ENCODE results near the gene HOXB8. TPM values are rescaled to one million over a fixed set of nuclear protein-coding genes. Genes with fewer than 3 reads are reported as not detected.
A peak's percentile ranks its signal among the peaks of the same experiment; 100 is the strongest.

HOXB8 gene
- total and polyA plus RNA-seq, 8 donors = 0.32 to 1.6 (median 0.70) TPM

DNA sequence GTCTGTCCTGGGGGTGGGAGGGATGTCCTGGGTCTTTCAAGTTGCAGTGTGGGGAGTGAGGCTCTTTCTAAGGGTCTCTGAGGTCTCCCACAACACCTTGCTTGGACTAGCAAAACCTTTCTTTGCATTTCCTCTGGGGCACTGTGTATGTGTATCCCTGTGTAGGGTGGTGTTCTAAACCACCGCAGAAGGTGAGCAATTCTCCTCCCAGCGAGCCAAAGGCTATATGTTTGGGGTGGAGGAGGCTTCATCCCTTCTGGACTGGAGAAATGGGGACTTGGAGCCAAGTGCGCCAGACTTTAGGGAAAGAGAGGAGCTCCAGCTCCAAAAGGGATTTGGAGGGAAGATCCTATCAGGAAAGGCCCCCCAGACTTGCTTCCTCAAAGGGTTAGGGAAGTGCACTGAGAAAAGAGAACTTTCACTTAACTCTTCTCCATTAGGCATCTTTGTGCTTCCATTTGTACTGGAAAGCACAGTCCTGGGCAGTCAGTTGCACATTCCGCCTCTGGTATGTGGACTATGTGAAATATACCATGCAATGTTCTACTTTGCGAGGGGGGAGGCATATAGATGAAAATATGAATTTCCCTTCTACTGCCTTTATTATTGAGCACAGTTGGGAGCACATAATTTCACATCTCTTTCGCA is 29.9 kb upstream of the HOXB8 start:
- Histone ChIP-seq H3K9me3 (no peaks in the 10 kb centered on the region), H3K36me3 (no peaks in the 10 kb centered on the region), H3K27ac (no peak overlapping the region), H3K4me1 (peaks cover 0 to 14% of the 10 kb centered on the region in 2 donors), H3K4me3 (no peak overlapping the region), H3K27me3 (peaks cover 94 to 100% of the 10 kb centered on the region in 2 donors)
- TF ChIP-seq, protein P1, sequence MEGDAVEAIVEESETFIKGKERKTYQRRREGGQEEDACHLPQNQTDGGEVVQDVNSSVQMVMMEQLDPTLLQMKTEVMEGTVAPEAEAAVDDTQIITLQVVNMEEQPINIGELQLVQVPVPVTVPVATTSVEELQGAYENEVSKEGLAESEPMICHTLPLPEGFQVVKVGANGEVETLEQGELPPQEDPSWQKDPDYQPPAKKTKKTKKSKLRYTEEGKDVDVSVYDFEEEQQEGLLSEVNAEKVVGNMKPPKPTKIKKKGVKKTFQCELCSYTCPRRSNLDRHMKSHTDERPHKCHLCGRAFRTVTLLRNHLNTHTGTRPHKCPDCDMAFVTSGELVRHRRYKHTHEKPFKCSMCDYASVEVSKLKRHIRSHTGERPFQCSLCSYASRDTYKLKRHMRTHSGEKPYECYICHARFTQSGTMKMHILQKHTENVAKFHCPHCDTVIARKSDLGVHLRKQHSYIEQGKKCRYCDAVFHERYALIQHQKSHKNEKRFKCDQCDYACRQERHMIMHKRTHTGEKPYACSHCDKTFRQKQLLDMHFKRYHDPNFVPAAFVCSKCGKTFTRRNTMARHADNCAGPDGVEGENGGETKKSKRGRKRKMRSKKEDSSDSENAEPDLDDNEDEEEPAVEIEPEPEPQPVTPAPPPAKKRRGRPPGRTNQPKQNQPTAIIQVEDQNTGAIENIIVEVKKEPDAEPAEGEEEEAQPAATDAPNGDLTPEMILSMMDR (IDR thresholded peaks at IDR 0.05) = no peak
- ATAC-seq (no peak), DNase-seq (no peak)
- intact Hi-C loops (cut with DNase I) = no loop called here

DNA sequence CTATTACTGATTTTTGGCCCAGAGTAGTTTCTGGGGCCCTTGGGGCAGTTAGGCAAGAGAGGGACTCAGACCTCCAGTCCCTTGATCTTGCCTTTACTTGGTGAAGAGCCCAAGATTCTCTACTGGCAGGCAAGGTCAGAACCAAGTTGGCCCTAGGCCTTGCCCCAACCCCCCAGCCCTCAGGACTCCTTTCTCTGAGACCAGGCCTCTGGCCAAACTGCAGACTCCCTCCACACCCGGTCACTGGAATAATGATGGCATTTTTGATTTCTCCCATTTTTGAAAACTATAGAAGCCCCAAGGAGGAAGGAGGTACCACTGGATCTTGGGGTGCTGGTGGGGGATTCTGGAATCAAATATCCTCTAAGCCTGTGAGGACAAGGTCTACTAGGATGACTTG is 29.1 kb upstream of the HOXB8 start:
- peaks cover 94 to 100% of the 10 kb centered on the region in 2 donors for H3K27me3 ChIP-seq
- peaks cover 0 to 14% of the 10 kb centered on the region in 2 donors for H3K4me1 ChIP-seq
- ATAC-seq (no peak), DNase-seq (no peak)
- no peak overlapping the region for H3K27ac ChIP-seq
- no peaks in the 10 kb centered on the region for H3K9me3 ChIP-seq
- no peak overlapping the region for H3K4me3 ChIP-seq
- TF ChIP-seq, protein P1 (IDR thresholded peaks at IDR 0.05) = no peak
- no peaks in the 10 kb centered on the region for H3K36me3 ChIP-seq
- intact Hi-C loops (cut with DNase I) = no loop called here

DNA sequence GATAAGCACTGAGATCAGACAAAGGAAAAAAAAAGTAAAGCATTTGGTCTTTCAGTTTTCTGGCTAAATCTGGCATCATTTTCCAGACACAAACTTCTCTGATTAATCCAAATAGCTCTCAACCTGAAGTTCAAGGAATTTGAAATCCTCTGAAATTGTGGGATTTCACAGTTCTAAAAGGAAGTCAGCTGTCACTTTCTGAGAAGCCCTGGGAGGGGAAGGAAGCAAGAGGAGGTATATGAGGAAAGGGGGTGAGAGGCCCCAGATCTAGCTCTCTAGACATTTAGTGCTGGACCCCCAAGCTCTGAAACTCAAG is 28.6 kb upstream of the HOXB8 start:
- Histone ChIP-seq H3K4me1 (peaks cover 0 to 14% of the 10 kb centered on the region in 2 donors), H3K9me3 (no peaks in the 10 kb centered on the region), H3K27ac (no peak overlapping the region), H3K4me3 (no peak overlapping the region), H3K27me3 (peaks cover 98 to 100% of the 10 kb centered on the region in 2 donors), H3K36me3 (no peaks in the 10 kb centered on the region)
- TF ChIP-seq, protein P1 (IDR thresholded peaks at IDR 0.05) = no peak
- no peak for DNase-seq
- intact Hi-C loops (cut with DNase I) = no loop called here
- no peak for ATAC-seq

DNA sequence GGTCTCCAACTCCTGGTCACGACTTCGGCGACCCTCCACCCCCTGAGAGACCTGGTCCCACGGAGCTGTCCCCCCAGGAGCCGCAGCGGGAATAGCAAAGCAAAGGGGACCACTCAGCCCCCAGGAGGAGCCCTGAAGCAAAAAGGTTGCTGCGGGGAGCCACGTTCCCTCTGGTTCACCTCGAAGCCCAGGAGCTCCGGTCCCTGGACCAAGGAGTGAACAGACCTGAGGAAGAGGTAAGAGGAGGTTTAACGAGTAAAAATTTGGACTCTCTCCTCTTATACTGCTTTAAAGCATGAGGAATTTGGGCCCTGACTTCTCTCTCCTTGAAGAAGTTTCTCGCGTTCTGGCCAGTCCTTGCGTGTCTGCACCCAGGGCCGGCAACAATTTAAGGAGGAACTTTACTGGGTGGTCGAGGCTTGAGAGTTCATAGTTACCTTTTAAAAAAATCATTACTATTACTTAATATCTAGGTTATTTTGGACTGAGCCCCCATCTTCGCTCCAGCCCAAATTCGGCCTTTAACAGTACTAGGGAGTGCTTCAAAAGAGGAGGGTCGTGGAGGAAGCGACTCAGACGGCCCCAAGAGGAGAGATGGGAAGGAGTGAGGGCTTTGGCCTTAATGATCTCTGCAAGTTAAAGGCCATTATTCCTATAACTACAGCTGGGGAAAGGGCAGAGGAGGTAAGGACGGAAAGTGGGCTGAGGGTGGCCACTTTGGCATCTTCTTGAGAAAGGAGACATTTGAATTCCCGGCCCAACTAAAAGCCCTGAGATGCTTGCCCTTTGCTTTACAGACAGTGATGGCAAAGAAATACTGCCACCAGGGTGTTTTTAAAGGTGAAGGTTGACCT is 28.0 kb upstream of the HOXB8 start:
- intact Hi-C loops (cut with DNase I) = no loop called here
- H3K9me3 ChIP-seq = no peaks in the 10 kb centered on the region
- H3K27ac ChIP-seq = no peak overlapping the region
- no peak for ATAC-seq
- H3K36me3 ChIP-seq = no peaks in the 10 kb centered on the region
- TF ChIP-seq, protein P1 (IDR thresholded peaks at IDR 0.05) = no peak
- no peak overlapping the region for H3K4me3 ChIP-seq
- H3K27me3 ChIP-seq = peaks cover 99 to 100% of the 10 kb centered on the region in 2 donors
- H3K4me1 ChIP-seq = peaks cover 0 to 14% of the 10 kb centered on the region in 2 donors
- no peak for DNase-seq

DNA sequence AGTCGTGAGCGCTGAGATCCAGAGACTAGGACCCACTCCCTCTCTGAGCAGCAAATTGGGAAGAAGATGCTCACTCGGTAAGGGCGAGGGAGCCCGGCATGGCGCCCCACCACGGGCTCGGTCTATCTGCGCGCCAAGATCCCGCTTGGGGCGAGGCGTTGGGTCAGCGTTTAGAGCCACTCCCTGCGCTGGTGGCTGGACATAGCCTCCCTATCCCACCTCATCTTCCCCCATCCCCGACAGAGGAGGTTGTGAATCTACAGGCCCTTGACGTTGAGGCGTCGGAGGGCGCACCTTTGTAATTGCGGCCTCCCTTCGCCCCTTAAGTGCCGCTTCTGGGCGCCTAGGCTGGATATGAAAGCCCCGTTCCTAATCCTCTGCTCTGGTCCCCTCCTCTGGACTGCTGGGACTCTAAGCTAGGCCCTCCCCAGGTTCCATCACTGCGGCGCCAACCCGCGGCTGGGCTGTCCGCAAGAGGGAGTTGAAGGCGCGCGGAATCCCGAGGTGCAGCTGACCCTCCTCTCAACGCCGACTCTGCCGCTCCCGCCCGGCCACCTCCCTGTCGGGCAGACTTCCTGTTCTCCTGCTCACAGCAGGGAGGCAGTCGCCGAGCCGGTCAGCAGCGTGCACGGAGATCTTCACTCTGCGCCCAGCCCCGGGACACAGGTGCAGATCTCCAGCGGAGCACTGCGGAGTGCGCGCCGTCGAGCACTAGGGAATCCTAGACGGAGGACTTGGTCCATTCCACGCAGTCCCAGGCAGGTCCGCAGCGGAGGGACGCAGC is 27.2 kb upstream of the HOXB8 start:
- Histone ChIP-seq H3K27me3 (peaks cover 99 to 100% of the 10 kb centered on the region in 2 donors), H3K36me3 (no peaks in the 10 kb centered on the region), H3K4me1 (peaks cover 0 to 9% of the 10 kb centered on the region in 2 donors), H3K9me3 (no peaks in the 10 kb centered on the region), H3K4me3 (no peak overlapping the region), H3K27ac (no peak overlapping the region)
- intact Hi-C loops (cut with DNase I) = no loop called here
- peak in 1 of 4 donors; percentile 80 for DNase-seq
- TF ChIP-seq, protein P1 (IDR thresholded peaks at IDR 0.05) = no peak
- ATAC-seq = no peak

Data from left lung (tissue), 10 donors.